CD4-positive, alpha-beta T cell treated with Interleukin-12 subunit alpha and Interleukin-12 subunit beta, for 1 hour (primary cell): Measurements from ENCODE around the gene PDZD7.

Source experiments
- DNase-seq: peaks from one replicate; pipeline ENCODE4 v3.0.0-alpha.2; 2020

Gene PDZD7

GRCh38 chr10:101000127-101000914 lies 30.6 kb downstream of the PDZD7 start:
- no peak for DNase-seq

- DNase-seq: no peak
These were observed 31.2 kb downstream of the PDZD7 start, which contains the start of gene LZTS2 for GRCh38 chr10:100999742-101000126. Gene LZTS2, plus strand, starts transcription at chr10:100999808. Its CDS starts 2,731 bp downstream, at chr10:101002539.

- DNase-seq: peak; percentile 83
These were observed 31.8 kb downstream of the PDZD7 start for GRCh38 chr10:100998991-100999741.

- peak; percentile 68 for DNase-seq
These were observed 32.5 kb downstream of the PDZD7 start for GRCh38 chr10:100998183-100998990.

- peak; percentile 70 for DNase-seq
These were observed 33.4 kb downstream of the PDZD7 start for GRCh38 chr10:100997360-100998182.

- DNase-seq: peak; percentile 32
These were observed 34.1 kb downstream of the PDZD7 start for GRCh38 chr10:100996678-100997359.

- DNase-seq: no peak
These were observed 35.7 kb downstream of the PDZD7 start for GRCh38 chr10:100995181-100995580.

GRCh38 chr10:100993986-100994708 lies 36.8 kb downstream of the PDZD7 start:
- DNase-seq: no peak

GRCh38 chr10:100989088-100989487 lies 41.8 kb downstream of the PDZD7 start:
- DNase-seq: no peak

- no peak for DNase-seq
These were observed 42.8 kb downstream of the PDZD7 start for GRCh38 chr10:100988166-100988565.

- no peak for DNase-seq
These were observed 43.3 kb downstream of the PDZD7 start for GRCh38 chr10:100987685-100988049.

GRCh38 chr10:100986952-100987684 lies 43.8 kb downstream of the PDZD7 start, which contains the start of the genes MRPL43 and TWNK:
Gene MRPL43, minus strand, starts transcription at chr10:100987497. Its CDS starts 54 bp downstream, at chr10:100987443.
Gene TWNK, plus strand, starts transcription at chr10:100987543. Its CDS starts 668 bp downstream, at chr10:100988211.
- DNase-seq: peak; percentile 85

- no peak for DNase-seq
These were observed 44.3 kb downstream of the PDZD7 start for GRCh38 chr10:100986623-100986951.

GRCh38 chr10:100985336-100985735 lies 45.6 kb downstream of the PDZD7 start:
- no peak for DNase-seq

GRCh38 chr10:100984672-100985177 lies 46.2 kb downstream of the PDZD7 start:
- no peak for DNase-seq

GRCh38 chr10:100983868-100984671 lies 46.9 kb downstream of the PDZD7 start:
- DNase-seq: no peak

GRCh38 chr10:100982916-100983830 lies 47.8 kb downstream of the PDZD7 start:
- no peak for DNase-seq

- no peak for DNase-seq
These were observed 49.7 kb downstream of the PDZD7 start for GRCh38 chr10:100981178-100981772.
